IPS-11a (cell line): ENCODE data around the gene GSK3A.

Experiments used
- H3K4me3 ChIP-seq: one replicate; pipeline ENCODE4 v1.5.1; 2013; ENCODE audit warnings: low read depth, low read length, control low read depth

The GSK3A gene

DNA sequence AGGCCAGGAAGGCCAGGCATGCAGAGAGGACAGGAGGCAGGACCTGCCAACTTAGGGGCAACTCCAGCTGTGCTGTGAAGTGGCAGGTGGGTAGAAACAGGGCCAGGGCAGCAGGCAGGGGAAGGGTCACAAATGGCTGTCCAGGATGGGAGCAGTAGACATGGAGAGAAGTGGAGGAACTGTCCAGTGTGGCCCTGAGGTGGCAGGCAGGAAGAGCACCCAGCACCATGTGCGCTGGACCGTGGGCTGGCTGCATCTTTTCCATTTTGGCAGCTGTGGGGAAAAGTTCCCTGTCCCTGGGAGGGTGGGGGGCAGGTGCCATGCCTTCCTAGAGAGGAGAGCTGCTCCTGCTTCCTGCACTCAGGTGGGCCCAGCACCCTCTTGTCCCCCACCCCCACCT is 38.7 kb downstream of the GSK3A start:
- no peak overlapping the region for H3K4me3 ChIP-seq

- no peak overlapping the region for H3K4me3 ChIP-seq
These were observed 40.0 kb downstream of the GSK3A start for GRCh38 chr19:42202290-42202880.

- H3K4me3 ChIP-seq, result no peak overlapping the region
These were observed 40.7 kb downstream of the GSK3A start for GRCh38 chr19:42201489-42202289.

DNA sequence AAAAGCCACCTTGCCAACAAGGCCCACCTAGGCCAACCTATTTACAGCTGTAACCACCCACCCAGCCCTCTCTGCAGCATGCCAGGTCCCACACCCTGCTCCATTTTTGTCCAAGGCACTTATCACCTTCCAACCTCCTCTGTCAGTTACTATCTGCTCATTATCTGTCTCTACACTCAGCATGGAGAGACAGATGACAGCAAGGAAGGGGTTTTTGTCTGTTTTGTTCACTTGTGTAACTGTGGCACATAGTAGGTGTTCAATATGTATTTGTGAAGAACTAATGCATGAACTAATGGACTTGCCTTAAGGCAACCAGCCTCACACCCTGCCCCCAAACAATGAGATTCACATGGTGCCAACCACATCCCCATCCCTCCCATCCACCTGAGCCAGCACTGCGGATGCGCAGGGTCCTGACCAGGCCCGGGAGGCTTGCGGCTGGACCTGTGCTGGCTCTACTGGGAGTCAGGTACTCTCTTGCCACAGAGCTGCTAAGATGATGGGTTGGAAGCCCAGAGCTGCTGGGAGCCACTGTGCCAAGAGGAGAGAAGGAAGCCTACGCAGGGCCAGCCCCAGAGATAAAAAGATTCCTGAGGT is 42.2 kb downstream of the GSK3A start:
- H3K4me3 ChIP-seq, result no peak overlapping the region

- no peak overlapping the region for H3K4me3 ChIP-seq
These were observed 42.8 kb downstream of the GSK3A start for GRCh38 chr19:42199440-42200115.

DNA sequence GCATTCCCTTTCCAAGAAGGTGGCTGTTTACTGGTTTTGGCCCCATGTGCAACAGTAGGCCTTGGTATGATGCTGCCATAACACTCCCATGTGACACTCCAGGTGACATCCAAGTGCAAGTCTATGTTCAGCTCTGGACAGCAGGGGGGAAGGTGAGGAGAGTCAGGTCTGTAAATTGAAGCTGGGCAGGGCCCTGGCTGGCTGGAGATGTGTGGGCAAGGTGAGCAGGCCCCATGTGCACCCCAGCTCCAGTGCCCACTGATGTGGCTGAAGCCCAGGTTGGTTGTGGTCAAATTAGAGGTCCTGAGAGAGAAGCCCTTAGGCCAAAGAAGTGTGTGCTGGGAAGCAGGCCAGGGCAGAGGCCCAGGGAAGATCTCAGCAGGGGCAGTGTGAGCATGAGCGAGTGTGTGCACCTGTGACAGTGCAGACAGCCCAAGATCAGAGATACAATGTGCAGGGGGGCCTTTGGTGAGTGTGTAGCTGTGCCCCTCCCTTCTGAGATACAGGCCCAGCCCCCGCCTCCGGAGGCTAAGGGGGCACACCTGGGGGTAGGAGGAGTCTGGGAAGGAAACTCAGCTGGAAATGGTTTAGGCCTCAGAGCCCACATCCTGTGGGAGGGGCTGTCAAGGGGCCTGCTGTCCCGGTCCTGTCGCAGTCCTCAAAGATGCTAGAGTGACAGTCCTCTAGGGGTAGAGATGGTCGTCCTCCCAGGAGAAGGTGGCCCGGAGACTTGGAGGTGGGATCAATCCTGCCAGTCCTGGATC is 43.5 kb downstream of the GSK3A start:
- no peak overlapping the region for H3K4me3 ChIP-seq

GRCh38 chr19:42197375-42197817 is 45.0 kb downstream of the GSK3A start:
- H3K4me3 ChIP-seq, result no peak overlapping the region

DNA sequence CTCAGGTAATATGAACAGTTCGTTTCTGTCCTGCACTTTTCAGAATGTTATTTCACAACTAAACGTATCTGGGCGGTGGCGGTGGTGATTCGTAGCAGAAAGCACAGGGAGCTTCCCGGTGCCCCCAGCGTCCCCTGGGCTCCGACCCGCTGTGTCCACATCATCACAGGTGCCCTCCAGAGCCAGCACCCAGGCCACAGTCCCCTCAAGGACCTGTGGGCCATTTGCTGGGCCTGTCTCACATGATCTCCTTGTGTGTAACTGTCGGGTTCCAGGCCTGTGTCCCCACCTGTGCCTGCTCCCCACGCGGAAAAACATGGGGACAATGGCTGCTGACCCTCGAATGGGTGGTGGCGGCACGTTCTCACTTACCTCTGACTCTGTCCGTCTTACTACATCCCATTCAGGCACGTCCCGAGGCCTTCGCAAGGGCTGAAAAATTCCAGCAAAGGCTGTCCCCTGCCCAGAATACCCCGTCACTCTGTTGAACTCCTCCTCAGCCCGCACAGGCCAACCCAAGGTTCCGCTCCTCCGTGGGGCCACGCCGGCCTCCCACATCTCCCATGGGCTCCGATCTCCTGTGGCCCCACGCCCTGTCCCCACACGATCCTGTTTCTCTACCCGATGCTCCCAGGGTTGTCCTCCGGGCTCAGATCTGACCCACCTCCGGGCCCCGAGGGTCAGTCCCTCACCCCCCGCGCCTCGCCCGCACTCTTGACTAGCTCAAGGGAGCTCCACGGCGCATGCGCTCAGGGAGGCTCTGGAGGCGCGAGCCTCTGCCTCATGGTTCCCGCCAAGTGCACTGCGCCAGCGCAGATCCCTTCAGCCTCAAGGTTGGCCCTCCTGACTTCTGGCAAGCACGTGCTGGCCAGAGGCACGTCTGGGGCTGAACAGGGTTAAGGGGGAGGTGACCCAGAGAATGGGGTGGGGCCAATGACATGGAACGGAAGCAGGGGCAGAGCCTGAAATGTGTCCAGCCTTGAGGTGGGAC is 46.1 kb downstream of the GSK3A start:
- H3K4me3 ChIP-seq, result no peak overlapping the region

DNA sequence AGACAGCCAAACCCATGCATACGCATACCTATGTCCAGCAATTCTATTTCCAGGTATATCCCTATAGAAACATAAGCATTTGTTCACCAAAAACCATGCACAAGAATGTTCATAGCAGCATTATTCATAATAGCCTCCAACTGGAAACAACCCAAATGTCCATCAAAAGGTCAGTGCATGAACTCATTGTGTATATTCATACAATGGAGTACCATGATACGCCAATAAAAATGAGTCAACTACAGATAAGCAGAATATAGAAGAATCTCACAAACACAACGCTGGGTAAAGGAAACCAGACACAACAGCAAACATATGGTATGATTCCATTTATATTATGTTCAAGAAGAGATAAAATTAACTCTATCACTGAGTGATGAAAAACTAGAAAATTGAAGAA is 48.7 kb downstream of the GSK3A start:
- no peak overlapping the region for H3K4me3 ChIP-seq

GRCh38 chr19:42193294-42193693 is 49.1 kb downstream of the GSK3A start:
- no peak overlapping the region for H3K4me3 ChIP-seq

- H3K4me3 ChIP-seq, result no peak overlapping the region
These were observed 50.5 kb downstream of the GSK3A start for GRCh38 chr19:42191855-42192254.

- H3K4me3 ChIP-seq, result no peak overlapping the region
These were observed 51.1 kb downstream of the GSK3A start for GRCh38 chr19:42191330-42191729.

DNA sequence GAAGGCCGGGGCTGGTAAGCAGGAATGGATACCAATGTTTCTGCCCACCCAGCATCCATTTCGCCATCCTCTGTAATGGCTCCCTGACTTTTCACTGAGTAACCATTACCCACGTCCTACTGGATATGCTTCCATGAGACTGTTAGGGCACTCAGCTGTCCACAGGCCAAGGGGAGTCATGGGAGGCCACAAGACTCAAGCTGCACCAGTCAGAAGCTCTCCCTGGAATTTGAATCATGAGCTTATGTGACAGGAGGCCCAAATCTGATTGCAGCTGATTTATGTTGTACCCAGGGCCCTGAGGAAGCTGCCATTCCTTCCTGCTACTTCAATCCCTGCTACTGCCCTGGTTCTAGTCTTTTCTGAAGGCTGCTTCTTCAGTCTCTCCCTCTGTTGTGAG is 53.3 kb downstream of the GSK3A start:
- no peak overlapping the region for H3K4me3 ChIP-seq

DNA sequence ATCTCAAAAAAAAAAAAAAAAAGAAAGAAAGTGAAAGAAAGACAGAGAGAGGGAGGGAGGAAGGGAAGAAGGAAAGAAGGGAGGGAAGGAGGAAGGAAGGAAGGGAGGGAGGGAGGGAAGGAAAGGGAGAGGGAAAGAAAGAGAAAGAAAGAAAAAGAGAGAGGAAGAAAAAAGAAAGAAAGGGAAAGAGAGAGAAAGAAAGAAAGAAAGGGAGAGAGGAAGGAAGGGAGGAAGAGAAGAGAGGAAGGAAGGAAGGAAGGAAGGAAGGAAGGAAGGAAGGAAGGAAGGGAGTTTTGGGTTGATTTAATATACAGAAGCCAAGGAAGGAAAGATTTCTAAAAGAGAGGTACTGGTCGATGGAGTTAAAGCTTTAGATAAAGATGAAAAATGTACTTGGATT is 53.7 kb downstream of the GSK3A start:
- H3K4me3 ChIP-seq, result no peak overlapping the region

DNA sequence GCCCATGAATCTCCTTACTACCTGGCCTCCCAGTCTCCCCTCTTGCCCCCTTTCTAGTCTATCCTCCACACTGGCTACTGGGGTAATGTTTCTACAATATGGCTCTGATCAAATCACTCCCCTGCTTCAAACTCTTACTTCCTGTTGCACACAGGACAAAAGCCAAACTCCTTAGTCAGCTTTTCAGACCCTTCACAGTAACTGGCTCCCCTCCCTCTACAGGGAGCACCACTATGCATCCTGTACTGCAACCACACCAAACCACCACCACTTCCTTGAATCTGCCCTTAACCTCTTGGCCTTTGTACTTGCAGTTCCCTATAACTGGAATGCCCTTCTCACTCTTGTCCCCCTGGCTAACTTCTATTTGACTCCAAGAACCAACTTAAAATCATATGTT is 57.1 kb downstream of the GSK3A start:
- no peak overlapping the region for H3K4me3 ChIP-seq

DNA sequence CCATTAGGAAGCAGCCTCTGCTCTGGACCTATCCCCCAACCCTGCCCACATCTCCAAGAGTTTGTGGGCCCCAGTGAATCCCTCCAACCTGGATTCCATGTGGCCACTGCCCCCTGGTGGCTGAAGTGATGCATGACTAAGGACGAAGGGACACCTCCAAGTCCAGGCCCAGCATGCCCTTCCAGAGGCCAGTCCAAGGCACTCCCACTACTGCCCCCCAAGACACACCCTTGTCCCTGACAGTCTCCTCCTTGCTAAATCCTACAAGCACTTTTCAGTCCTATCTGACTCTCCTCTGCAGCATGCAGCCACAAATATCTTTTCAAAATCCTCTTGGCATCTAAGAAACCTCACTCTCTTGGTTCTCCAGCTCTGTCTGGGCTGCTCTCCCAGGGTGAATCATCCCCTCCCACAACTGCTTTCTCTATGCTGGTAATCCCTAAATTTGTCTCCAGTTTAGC is 58.0 kb downstream of the GSK3A start:
- no peak overlapping the region for H3K4me3 ChIP-seq
